HG03039 (cell line): ENCODE data around the gene CPA4.
"Not testable (repeated sequence)": the region's sequence is repeated elsewhere in the genome, so short reads cannot be mapped to it uniquely, and the experiment has no call there.

Experiments used
- ATAC-seq: cut with Tn5 transposase; IDR thresholded peaks from one replicate; pipeline ENCODE4 v1.9.1; 2021; ENCODE audit warnings: mild to moderate bottlenecking, moderate library complexity; ENCODE audit not compliant: unreplicated experiment

CPA4 gene, protein sequence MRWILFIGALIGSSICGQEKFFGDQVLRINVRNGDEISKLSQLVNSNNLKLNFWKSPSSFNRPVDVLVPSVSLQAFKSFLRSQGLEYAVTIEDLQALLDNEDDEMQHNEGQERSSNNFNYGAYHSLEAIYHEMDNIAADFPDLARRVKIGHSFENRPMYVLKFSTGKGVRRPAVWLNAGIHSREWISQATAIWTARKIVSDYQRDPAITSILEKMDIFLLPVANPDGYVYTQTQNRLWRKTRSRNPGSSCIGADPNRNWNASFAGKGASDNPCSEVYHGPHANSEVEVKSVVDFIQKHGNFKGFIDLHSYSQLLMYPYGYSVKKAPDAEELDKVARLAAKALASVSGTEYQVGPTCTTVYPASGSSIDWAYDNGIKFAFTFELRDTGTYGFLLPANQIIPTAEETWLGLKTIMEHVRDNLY

DNA sequence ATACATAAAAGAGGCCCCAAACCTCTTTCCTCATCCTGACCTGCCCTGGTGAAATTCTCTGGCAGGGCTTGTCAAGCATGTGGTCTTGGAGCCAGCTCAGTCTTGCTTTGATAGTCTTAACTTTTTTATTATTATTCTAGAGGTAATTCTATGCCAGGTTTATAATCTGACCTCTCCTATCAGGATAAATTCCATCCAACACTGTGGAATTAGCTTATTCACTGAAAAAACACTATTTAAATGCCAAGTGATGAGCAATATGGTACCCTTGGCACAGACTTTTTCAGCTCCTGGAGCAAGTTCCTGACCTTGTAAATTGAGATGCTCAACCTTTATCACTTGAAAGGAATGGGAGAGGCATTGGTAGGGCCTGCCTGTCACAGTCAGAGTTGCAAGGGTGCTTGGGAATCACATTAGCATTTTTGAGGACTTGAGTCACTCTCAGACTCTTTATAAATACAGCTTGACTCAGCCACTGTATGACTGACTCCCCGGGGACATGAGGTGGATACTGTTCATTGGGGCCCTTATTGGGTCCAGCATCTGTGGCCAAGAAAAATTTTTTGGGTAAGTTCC is at the start of gene CPA4:
CPA4 (plus strand) TSS at position 480 of the 576 bp plus-strand sequence; CDS start at position 500, 20 bp downstream.
- no peak for ATAC-seq

DNA sequence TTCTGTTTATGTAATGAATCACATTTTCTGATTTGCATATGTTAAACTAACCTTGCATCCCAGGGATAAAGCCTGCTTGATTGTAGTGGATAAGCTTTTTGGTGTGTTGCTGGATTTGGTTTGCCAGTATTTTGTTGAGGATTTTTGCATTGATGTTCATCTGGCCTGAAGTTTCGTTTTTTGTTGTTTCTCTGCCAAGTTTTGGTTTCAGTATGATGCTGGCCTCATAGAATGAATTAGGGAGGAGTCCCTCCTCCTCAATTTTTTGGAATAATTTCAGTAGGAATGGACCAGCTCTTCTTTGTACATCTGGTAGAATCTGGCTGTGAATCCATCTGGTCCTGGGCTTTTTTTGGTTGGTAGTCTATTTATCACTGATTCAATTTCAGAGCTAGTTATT is 49.5 kb upstream of the CPA4 start:
- ATAC-seq, result not testable (repeated sequence)

DNA sequence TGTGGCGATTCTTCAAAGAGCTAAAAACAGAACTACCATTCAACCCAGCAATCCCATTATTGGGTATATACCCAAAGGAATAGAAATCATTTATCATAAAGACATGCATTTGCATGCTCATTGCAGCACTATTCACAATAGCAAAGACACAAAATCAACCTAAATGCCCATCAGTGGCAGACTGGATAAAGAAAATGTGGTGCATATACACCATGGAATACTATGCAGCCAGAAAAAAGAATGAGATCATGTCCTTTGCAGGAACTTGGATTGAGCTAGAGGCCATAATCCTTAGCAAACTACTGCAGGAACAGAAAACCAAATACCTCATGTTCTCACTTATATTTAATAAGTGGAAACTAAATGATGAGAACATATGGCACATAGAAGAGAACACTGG is 46.5 kb upstream of the CPA4 start:
- ATAC-seq, result not testable (repeated sequence)

DNA sequence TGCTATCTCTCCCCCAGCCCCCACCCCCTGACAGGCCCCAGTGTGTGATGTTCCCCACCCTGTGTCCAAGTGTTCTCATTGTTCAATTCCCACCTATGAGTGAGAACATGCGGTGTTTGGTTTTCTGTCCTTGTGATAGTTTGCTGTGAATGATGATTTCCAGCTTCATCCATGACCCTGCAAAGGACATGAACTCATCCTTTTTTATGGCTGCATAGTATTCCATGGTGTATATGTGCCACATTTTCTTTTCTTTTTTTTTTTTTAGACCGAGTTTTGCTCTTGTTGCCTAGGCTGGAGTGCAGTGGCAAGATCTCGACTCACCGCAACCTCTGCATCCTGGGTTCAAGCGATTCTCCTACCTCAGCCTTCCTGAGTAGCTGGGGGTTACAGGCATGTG is 44.1 kb upstream of the CPA4 start:
- ATAC-seq, result not testable (repeated sequence)

DNA sequence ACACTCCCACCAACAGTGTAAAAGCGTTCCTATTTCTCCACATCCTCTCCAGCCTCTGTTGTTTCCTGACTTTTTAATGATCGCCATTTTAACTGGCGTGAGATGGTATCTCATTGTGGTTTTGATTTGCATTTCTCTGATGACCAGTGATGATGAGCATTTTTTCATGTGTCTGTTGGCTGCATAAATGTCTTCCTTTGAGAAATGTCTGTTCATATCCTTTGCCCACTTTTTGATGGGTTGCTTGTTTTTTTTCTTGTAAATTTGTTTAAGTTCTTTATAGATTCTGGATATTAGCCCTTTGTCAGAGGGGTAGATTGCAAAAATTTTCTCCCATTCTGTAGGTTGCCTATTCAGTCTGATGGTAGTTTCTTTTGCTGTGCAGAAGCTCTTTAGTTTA is 43.3 kb upstream of the CPA4 start:
- not testable (repeated sequence) for ATAC-seq

DNA sequence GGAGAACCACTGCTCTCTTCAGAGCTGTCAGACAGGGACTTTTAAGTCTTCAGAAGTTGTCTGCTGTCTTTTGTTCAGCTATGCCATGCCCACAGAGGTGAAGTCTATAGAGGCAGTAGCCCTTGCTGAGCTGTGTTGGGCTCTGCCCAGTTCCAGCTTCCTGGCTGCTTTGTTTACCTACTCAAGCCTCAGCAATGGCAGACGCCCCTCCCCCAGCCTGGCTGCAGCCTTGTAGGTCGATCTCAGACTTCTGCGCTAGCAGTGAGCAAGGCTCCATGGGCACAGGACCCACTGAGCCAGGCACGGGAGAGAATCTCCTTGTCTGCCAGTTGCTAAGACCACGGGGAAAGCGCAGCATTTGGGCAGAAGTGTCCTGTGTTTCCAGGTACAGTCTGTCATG is 38.4 kb upstream of the CPA4 start:
- no peak for ATAC-seq

DNA sequence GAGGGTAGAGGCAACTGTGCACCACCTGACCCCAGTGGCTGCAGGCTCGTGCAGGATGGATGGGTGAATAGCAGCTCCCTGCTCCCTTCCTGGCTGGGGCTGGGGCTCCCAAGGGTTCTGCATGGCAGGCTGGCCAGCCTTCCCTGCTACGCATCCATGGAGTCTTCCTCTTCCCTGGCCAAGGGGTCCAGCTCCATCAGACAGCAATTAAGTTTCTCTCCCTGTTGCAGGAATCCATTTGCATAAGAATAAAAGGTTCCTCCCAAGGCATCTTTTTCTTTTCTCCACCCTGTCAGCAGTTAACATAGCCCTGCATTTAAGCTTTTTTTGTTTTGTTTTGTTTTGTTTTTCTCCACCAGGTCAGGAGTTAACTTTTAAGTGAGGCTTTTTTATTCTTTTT is 36.3 kb upstream of the CPA4 start:
- no peak for ATAC-seq

DNA sequence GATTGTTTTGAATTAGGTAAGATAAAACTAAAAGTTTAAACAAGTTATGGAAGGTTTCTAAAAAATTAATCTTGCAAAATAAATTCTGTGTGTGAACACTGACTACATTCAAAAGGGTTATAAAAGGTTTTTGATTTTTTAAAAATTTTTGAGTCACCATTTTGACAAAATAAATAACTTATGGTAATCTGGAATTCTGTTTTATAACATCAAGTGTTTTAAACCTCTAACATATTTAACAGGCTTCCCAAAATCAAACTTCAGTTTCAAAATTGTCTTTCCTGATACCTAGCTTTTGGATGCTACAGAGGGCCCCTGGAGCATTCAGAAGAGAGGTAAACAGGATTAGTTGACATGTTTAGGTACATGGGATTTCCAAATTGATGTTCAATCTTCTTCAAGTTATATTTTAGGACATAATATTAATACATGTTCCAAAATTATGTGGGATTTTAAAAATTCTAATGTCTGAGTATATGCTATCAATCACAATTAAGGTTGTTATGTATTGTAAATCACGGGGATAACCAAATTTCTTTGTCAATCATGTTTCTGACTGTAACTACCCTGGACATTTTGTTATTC is 34.4 kb upstream of the CPA4 start:
- no peak for ATAC-seq

DNA sequence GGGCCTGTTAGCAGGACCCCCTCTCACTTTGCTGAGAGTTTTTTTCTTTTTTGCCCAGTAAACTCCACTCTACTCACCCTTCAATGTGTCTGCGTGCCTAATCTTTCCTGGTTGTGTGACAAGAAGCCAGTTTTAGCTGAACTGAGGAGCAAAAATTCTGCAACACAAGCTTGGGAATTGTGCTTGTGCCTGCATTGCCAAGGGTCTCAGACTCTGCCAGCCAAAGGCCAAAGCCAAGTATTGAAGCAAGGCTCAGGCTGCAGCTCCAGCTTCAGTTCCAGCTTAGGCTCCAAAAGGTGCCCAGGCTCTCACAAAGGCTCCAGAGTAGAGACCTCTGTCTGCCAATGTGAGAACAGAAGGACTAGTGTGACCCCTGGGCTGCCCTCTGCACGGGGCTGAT is 30.5 kb upstream of the CPA4 start:
- no peak for ATAC-seq

DNA sequence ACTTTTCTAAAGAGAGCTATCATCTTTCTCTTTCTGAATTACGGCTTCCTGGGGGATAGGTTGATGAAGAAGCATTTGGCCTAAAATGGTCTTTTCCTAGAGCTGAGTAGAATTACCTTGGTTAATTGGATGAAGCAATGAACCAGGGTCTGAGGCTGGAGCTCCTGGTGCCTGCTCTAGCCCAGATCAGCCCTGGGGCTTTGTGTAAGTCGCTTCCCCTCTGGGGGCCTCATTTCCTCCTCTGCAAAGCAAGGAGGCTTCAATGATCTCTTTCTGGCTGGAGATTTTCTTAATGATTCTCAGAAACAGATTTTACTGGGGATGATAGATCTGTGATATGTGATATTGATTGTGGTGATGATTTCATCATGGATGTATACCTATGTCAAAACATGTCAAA is 29.8 kb upstream of the CPA4 start:
- ATAC-seq, result no peak

DNA sequence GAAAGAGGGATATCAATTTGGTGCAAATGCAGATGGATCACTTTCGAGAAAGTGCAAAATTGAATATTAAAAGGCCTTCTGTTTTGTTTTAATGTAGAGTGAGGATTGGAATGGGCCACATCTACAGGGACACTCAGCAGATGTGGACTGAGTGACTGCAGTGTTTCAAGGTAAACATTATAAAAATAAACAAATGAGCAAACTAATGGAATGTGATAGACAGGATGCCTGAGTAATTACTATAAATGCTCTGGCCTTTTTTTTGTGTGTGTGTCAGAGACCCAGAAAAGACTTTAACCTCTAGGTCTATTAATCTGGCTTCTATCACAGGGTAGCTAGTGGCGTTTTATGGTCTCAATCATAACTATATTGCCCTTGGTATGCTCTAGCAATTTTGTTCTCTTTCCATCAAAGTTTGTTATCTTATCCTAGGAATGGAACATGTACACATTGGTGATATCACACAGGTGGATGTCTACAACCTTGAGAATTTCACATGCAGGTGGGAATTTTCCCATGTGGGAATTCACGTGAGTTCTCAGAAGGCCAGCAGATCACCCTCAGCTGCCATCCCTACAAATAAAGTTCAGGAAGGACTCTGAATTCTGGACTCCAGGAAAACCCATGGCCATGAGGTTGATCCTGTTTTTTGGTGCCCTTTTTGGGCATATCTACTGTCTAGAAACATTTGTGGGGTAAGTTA is 26.6 kb upstream of the CPA4 start, which contains the start of gene CPA2:
CPA2 (plus strand) TSS at position 606 of the 703 bp plus-strand sequence; CDS start at position 625, 19 bp downstream.
- ATAC-seq, result no peak

DNA sequence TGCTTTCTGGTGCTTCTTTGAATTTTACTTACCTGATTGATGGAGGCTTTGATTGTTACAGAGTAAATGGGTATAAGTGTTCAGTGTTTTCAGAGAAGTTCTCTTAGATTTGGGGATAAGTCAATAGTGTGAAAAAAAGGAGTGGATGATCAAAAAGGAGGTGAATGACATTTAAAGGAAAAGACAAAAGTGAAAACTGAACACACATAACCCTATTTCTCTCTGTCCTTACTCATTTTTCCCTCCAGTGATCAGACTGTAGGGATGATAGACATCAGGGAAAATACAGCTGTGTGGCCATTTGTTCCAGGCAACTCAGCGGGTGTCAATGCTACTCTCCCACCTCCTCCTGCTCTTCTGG is 26.0 kb upstream of the CPA4 start:
- no peak for ATAC-seq

DNA sequence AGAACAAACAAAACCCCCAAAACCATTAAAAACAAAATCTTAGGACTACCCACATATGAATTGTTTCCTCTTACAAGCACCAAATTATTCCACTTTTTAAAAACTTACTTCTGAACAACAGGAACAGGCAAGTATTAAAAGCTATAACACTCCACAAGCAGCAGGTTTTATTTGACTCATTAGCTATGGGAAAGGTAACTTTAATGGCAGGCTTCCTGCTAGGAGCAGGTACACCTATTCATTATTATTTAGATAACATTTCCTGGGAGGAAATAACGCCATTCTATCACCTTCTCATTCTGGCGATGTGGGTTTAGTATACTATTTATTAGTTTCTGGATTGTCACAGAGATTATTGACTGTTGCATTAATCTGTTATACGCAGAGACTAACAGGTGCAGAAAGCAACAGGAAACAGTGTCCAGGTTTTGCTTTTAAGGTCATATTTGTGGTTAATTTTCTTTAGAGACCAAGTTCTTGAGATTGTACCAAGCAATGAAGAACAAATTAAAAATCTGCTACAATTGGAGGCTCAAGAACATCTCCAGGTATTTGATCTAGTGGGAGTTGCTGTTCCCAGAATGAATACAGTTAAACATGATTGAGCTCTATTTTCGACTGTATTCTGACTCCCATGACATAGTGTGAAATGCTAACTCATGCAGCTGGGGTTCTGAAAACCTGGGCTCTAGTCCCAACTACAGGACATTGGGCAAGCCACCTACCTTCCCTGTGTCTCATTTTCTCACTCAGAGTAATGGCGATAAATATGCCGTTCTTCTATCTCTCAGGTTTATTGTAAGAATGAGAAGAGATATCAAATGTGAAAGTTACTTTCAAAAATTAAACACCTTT is 24.3 kb upstream of the CPA4 start:
- ATAC-seq, result no peak

DNA sequence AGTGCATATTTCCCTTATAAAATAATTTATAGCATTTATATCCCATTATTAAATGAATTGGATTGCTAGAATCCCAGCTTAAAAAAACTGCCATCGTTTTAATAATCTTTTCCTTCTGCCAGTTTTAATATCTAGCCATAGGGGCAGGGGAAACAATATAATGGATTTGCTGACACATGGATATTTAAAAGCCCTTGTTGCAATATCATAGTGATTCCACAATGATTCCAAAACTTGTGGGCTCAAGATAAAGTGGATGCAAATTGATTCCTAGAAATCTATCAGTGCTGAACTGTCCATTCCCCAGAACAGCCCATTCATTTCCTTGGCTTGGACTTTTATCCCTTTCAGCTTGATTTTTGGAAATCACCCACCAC is 23.7 kb upstream of the CPA4 start:
- no peak for ATAC-seq

DNA sequence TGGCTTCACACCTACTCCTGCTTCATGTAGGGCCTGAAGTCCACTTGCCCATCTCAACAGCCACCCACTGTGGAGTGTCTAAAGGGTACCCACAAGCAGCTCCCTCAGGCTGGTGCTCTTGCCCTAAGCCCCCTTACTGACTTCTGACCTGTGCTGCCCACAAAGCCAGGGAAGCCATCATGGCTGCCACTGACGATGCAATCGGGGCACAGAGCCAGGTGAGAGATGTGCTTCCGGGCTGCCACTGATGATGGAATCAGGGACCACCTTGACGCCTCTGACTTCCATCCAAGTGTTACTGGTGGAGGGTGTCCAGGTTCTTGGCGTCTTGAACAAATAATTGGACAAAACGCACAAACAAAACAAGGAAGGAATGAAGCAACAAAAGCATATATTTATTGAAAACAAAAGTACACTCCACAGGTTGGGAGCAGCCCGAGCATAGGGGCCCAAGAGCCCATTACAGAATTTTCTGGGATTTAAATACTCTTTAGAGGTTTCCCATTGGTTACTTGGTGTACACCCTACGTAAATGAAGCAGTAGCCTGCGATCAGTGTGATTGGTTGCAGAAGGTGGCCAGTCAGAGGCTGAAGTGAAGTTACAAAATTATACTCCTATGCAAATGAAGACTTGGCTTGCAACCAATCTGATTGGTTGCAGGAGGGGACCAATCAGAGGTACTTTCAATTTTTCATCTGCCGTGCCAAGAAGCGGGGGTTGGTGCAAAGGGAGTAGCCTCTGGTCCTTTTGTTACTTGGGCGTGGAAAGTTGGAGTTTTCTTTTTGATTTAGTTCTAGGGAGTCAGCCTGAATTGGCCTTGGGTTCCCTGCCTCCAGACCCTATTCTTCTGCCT is 21.8 kb upstream of the CPA4 start:
- no peak for ATAC-seq

DNA sequence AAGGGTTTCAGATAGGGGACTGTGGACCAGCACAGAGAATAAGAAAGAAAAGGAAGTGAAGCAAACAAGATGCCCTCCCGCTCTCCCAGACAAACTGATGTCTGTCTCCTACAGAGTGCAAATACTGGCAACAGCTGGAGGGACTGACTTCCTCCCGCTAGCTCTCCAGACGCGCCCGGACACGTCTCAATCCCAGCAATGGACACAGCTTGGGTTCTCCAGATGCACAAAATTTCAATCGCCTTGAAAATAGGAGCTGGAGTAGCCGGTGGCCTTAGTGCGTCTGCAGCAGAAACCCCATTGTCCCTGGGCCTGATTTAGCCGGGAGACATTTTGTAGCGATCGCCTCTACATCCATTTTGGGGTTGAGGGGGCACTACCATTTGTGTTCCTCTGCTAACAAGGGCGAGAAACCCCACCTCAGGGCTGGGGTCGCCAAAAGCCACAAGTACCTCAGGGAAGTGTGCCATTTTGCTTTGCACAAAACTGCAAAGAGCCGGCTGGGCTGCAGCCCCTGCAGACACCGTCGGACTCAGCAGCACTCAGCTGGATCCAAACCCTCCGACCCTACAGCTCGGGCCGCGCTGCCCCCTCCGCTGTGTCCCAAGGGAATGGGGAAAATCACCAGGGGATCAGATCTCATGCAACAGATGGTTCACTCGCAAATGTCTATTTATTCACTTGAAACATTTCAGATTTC is 20.4 kb upstream of the CPA4 start:
- no peak for ATAC-seq

DNA sequence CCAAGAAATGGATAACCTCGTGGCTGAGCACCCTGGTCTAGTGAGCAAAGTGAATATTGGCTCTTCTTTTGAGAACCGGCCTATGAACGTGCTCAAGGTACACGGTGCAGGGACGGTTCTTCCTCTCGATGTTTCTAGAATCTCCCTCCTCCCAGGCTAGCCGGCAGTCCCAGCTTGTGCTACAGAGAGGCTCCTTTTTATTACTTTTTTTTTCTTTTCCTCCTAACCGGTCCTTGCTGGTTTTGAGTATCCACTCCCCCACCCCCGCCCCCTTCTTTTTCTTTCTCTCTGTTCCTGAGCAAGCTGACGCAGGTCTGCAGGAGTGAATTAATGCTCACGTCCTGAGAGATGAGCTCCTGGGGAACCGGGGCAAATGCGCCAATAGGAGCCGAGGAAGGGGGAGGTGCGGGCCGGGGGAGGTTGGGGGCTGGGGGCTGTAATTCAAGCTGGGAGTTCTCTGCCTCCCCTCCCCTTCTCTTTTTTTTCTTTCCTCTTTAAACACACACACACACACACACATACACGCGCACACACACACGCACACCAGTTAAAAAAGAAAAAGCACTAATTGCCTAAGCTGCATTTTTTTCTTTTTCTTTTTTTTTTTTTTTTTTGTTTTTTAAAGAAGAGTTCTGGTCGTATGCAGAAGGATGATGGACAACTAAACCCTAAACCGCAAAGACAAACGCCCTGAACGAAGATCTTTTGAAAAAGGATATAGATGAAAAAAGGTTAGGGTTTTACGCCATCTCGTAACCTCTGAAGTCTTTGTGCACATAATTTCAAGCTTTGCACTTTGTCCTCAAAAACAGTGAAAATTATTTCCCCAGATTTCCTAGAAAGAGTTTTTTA is 19.7 kb upstream of the CPA4 start:
- ATAC-seq, result no peak

DNA sequence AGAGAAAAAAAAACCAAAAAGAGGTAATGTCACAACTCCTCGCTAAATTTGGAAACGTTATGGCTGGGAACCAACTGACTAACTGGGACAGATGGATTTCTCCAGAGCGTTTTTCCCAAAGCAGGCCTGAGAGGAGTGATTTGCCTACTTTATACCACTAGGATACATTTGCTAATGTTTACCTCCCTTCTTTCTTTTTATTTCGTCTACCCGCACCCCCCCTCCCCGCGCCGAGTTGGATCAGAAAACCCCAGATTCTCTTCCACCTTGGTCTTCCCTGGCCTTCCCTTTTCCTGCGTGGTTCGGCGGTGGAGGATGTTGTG is 19.1 kb upstream of the CPA4 start:
- ATAC-seq, result no peak
